SKM-1 treated with dmso at 0.1 percent for 144 hours (cell line): ENCODE data around the gene EHHADH.

Experiments used
- DNase-seq: peaks from one replicate; lab custom pipeline; 2025; ENCODE audit not compliant: unreplicated experiment; lab: John Stamatoyannopoulos, UW

Gene EHHADH

GRCh38 chr3:185151101-185151963 lies 102.5 kb downstream of the EHHADH start:
- DNase-seq = no peak

- no peak for DNase-seq
Observed at GRCh38 chr3:185150561-185150960, 103.3 kb downstream of the EHHADH start.

- DNase-seq = no peak
Observed at GRCh38 chr3:185149591-185149990, 104.3 kb downstream of the EHHADH start.

- DNase-seq = no peak
Observed at GRCh38 chr3:185145511-185145910, 108.3 kb downstream of the EHHADH start.

- DNase-seq = no peak
Observed at GRCh38 chr3:185144784-185145183, 109.1 kb downstream of the EHHADH start.
